ENCODE data around the gene PLCD1. TPM values are rescaled to one million over a fixed set of nuclear protein-coding genes. Genes with fewer than 3 reads are reported as not detected.
"Not testable (repeated sequence)": the region's sequence is repeated elsewhere in the genome, so short reads cannot be mapped to it uniquely, and the experiment has no call there.

Gene PLCD1
- polyA plus RNA-seq, 6 donors from 2014 or later = 1.9 to 4.1 (median 2.6) TPM; not detected in 1

GRCh38 chr3:37980462-37981347, 48.7 kb downstream of the PLCD1 start:
- Mint-ChIP-seq H3K27ac (no peak overlapping the region), H3K4me1 (no peaks in the 10 kb centered on the region), H3K9me3 (no peaks in the 10 kb centered on the region), H3K4me3 (no peak overlapping the region), H3K36me3 (no peaks in the 10 kb centered on the region), H3K27me3 (no peaks in the 10 kb centered on the region)
- no peak for ATAC-seq (ENCODE audit: low read depth in 2 of 2)
- DNase-seq = no peak

- peak overlapping the region in 1 of 6 donors; percentile 61 for H3K27ac Mint-ChIP-seq
- no peaks in the 10 kb centered on the region for H3K27me3 Mint-ChIP-seq
- no peak overlapping the region for H3K4me3 Mint-ChIP-seq
- H3K9me3 Mint-ChIP-seq = no peaks in the 10 kb centered on the region
- no peaks in the 10 kb centered on the region for H3K36me3 Mint-ChIP-seq
- no peak for DNase-seq
- no peak for ATAC-seq (ENCODE audit: low read depth in 2 of 2)
- H3K4me1 Mint-ChIP-seq = peaks cover 0 to 1% (median 1%) of the 10 kb centered on the region in 3 donors
Measured at GRCh38 chr3:37979541-37980461, 49.6 kb downstream of the PLCD1 start.

GRCh38 chr3:37974121-37975083, 55.0 kb downstream of the PLCD1 start:
- DNase-seq = peak; percentile 58
- peak; percentile 86 to 89 for ATAC-seq (ENCODE audit: low read depth in 2 of 2)
- Mint-ChIP-seq H3K4me3 (no peak overlapping the region), H3K36me3 (no peaks in the 10 kb centered on the region), H3K27ac (peak overlapping the region in 4 of 6 donors; percentile 10 to 61 (median 28)), H3K27me3 (no peaks in the 10 kb centered on the region), H3K9me3 (no peaks in the 10 kb centered on the region), H3K4me1 (peaks cover 0 to 6% (median 3%) of the 10 kb centered on the region in 3 donors)

DNA sequence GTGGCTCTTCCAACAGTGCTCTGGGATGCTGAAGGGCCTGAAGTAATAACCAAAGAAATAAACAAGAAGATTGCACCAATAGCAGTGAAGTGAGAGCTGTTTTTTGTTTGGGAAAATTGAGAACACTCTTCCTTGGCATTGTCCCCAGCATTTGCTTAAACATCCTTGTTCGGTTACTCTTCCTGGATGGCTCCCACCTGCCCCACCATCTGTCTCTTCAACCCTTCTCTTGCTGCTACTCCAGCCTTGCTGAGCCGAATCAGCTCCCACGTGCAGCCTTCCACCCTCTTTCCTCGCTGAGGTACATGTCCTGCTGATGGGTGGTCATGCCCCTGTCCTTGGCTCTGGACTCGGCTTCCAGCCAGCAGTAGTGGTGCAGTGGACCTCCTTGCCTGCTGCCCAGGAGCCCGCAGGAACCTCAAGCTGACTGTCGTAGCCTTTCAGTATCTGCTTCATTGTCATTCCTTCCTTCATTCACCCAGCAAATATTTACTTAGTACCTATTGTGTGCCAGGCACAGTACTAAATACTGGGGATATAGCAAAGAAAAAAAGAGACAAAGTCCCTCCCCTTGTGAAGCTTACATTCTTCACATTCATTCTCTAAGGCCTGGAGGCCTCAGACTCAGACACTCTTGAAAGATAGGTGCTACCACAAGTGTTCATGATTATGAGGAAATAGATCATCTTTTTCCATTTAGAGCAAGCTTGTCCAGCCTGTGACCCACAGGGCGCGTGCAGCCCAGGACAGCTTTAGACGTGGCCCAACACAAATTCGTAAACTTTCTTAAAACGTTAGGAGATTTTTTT, 56.0 kb downstream of the PLCD1 start:
- Mint-ChIP-seq H3K27ac (no peak overlapping the region), H3K36me3 (no peaks in the 10 kb centered on the region), H3K27me3 (peaks cover 0 to 3% (median 0%) of the 10 kb centered on the region in 3 donors), H3K4me1 (peaks cover 0 to 6% (median 3%) of the 10 kb centered on the region in 3 donors), H3K4me3 (no peak overlapping the region), H3K9me3 (no peaks in the 10 kb centered on the region)
- ATAC-seq (ENCODE audit: low read depth in 2 of 2) = no peak
- no peak for DNase-seq

DNA sequence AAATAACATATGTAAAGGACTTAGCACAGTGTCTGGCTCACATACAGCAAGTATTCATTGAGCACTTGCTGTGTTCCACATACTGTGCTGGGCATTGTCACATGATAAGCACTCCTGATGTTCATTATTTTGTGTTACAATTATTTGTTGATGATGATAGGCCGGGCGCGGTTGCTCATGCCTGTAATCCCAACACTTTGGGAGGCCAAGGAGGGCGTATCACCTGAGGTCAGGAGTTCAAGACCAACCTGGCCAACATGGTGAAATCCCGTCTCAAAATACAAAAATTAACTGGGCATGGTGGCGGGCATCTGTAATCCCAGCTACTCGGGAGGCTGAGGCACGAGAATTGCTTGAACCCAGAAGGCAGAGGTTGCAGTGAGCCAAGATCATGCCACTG, 57.4 kb downstream of the PLCD1 start:
- DNase-seq; ATAC-seq (ENCODE audit: low read depth in 2 of 2); H3K4me3 Mint-ChIP-seq; H3K9me3 Mint-ChIP-seq; H3K4me1 Mint-ChIP-seq; H3K36me3 Mint-ChIP-seq; H3K27me3 Mint-ChIP-seq: not testable (repeated sequence)
- peak overlapping the region in 1 of 6 donors; percentile 82 for H3K27ac Mint-ChIP-seq

GRCh38 chr3:37971467-37971866, 58.0 kb downstream of the PLCD1 start:
- Mint-ChIP-seq H3K27me3 (peaks cover 0 to 5% (median 0%) of the 10 kb centered on the region in 3 donors), H3K9me3 (no peaks in the 10 kb centered on the region), H3K27ac (no peak overlapping the region), H3K4me3 (no peak overlapping the region), H3K36me3 (no peaks in the 10 kb centered on the region), H3K4me1 (peaks cover 0 to 6% (median 3%) of the 10 kb centered on the region in 3 donors)
- DNase-seq (no peak), ATAC-seq (ENCODE audit: low read depth in 2 of 2) (no peak)

GRCh38 chr3:37970802-37971201, 58.6 kb downstream of the PLCD1 start:
- H3K36me3 Mint-ChIP-seq = no peaks in the 10 kb centered on the region
- H3K4me1 Mint-ChIP-seq = peaks cover 0 to 6% (median 3%) of the 10 kb centered on the region in 3 donors
- no peak for DNase-seq
- no peak for ATAC-seq (ENCODE audit: low read depth in 2 of 2)
- H3K27ac Mint-ChIP-seq = no peak overlapping the region
- H3K9me3 Mint-ChIP-seq = no peaks in the 10 kb centered on the region
- peaks cover 0 to 5% (median 0%) of the 10 kb centered on the region in 3 donors for H3K27me3 Mint-ChIP-seq
- H3K4me3 Mint-ChIP-seq = no peak overlapping the region

- DNase-seq = no peak
- peaks cover 0 to 3% (median under 1%) of the 10 kb centered on the region in 3 donors for H3K4me1 Mint-ChIP-seq
- no peak for ATAC-seq (ENCODE audit: low read depth in 2 of 2)
- no peak overlapping the region for H3K4me3 Mint-ChIP-seq
- H3K36me3 Mint-ChIP-seq = no peaks in the 10 kb centered on the region
- no peaks in the 10 kb centered on the region for H3K9me3 Mint-ChIP-seq
- peaks cover 0 to 5% (median 0%) of the 10 kb centered on the region in 3 donors for H3K27me3 Mint-ChIP-seq
- H3K27ac Mint-ChIP-seq = no peak overlapping the region
Measured at GRCh38 chr3:37969596-37970100, 59.8 kb downstream of the PLCD1 start.

- ATAC-seq (ENCODE audit: low read depth in 2 of 2) (no peak), DNase-seq (no peak)
- Mint-ChIP-seq H3K9me3 (no peaks in the 10 kb centered on the region), H3K4me3 (no peak overlapping the region), H3K36me3 (no peaks in the 10 kb centered on the region), H3K27ac (no peak overlapping the region), H3K27me3 (peaks cover 0 to 5% (median 0%) of the 10 kb centered on the region in 3 donors), H3K4me1 (no peaks in the 10 kb centered on the region)
Measured at GRCh38 chr3:37968813-37969595, 60.4 kb downstream of the PLCD1 start.

DNA sequence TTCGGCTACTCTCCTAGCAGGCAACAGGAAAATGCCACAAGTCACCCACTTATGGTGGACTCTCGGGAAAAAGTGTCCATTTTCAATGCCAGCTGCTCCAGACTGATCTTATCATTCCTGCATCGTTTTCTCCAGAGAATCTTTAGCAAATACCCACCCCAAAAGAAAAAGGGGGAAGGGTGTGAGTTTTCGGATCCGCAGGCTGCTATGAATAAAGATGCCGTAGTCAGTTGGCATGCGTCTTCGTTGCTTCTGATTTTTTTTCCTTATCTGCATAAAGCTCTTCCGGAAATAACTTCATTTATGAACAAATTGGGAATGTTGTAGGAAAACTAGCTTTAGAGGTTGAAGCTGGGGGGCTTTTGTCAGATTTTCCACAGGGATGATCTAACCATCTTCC, 61.2 kb downstream of the PLCD1 start:
- Mint-ChIP-seq H3K4me1 (no peaks in the 10 kb centered on the region), H3K27me3 (peaks cover 0 to 5% (median 0%) of the 10 kb centered on the region in 3 donors), H3K27ac (no peak overlapping the region), H3K4me3 (no peak overlapping the region), H3K36me3 (no peaks in the 10 kb centered on the region), H3K9me3 (no peaks in the 10 kb centered on the region)
- no peak for ATAC-seq (ENCODE audit: low read depth in 2 of 2)
- DNase-seq = no peak

GRCh38 chr3:37967260-37967881, 62.1 kb downstream of the PLCD1 start:
- no peak overlapping the region for H3K4me3 Mint-ChIP-seq

More at GRCh38 chr3:37967260-37967881, 62.1 kb downstream of the PLCD1 start:
- DNase-seq (peak; percentile 20), ATAC-seq (ENCODE audit: low read depth in 2 of 2) (peak; percentile 48 to 69)
- no peaks in the 10 kb centered on the region for H3K9me3 Mint-ChIP-seq
- no peaks in the 10 kb centered on the region for H3K36me3 Mint-ChIP-seq
- no peaks in the 10 kb centered on the region for H3K4me1 Mint-ChIP-seq
- H3K27me3 Mint-ChIP-seq = peaks cover 0 to 5% (median 0%) of the 10 kb centered on the region in 3 donors
- peak overlapping the region in 1 of 6 donors; percentile 88 for H3K27ac Mint-ChIP-seq
